Smooth muscle cell (in vitro differentiated cells): ENCODE results near the gene COG5. TPM values are rescaled to one million over a fixed set of nuclear protein-coding genes. Genes with fewer than 3 reads are reported as not detected.

Experiments
- DNase-seq: peaks from one replicate; lab custom pipeline; 2025; ENCODE audit not compliant: unreplicated experiment; lab: John Stamatoyannopoulos, UW
- H2AFZ ChIP-seq: fragments of 200-600 bp; sonication (generic); 2 replicates; pipeline ENCODE4 v1.6.0; 2016; ENCODE audit warnings: antibody characterized with exemption, low read depth, mild to moderate bottlenecking
- H3F3A ChIP-seq: fragments of 200-600 bp; sonication (generic); 2 replicates; pipeline ENCODE4 v1.6.0; 2017; ENCODE audit warnings: antibody characterized with exemption, low read depth
- H3K27ac ChIP-seq: fragments of 200-600 bp; sonication (generic); 2 replicates; pipeline ENCODE4 v1.5.1; 2016; ENCODE audit warnings: low read depth, mild to moderate bottlenecking
- H3K27me3 ChIP-seq: fragments of 200-600 bp; sonication (generic); 2 replicates; pipeline ENCODE4 v1.6.1; 2016; ENCODE audit warnings: low read depth, mild to moderate bottlenecking
- H3K36me3 ChIP-seq: fragments of 200-600 bp; sonication (generic); 2 replicates; pipeline ENCODE4 v1.5.1; 2016; ENCODE audit warnings: low read depth
- H3K4me1 ChIP-seq: fragments of 200-600 bp; sonication (generic); 2 replicates; pipeline ENCODE4 v1.5.1; 2016; ENCODE audit warnings: low read depth
- H3K4me2 ChIP-seq: fragments of 200-600 bp; sonication (generic); 2 replicates; pipeline ENCODE4 v1.6.0; 2016; ENCODE audit warnings: mild to moderate bottlenecking
- H3K4me3 ChIP-seq: fragments of 200-600 bp; sonication (generic); 2 replicates; pipeline ENCODE4 v1.5.1; 2016; ENCODE audit warnings: mild to moderate bottlenecking
- H3K79me2 ChIP-seq: fragments of 200-600 bp; sonication (generic); 2 replicates; pipeline ENCODE4 v1.6.0; 2016; ENCODE audit warnings: low read depth, mild to moderate bottlenecking
- H3K9ac ChIP-seq: fragments of 200-600 bp; sonication (generic); 2 replicates; pipeline ENCODE4 v1.6.0; 2016; ENCODE audit warnings: low read depth
- H3K9me3 ChIP-seq: fragments of 200-600 bp; sonication (generic); replicated peaks from 2 replicates; pipeline ENCODE4 v1.5.1; 2016; ENCODE audit warnings: low read depth
- H4K20me1 ChIP-seq: fragments of 200-600 bp; sonication (generic); 2 replicates; pipeline ENCODE4 v1.6.0; 2016; ENCODE audit warnings: low read depth
- WGBS: methylation state at CpG from one replicate; pipeline ENCODE4 v1.1.7; 2016; ENCODE audit warnings: low lambda C conversion rate; 5-methylcytosine and 5-hydroxymethylcytosine counted together
- polyA plus RNA-seq: library from polyadenylated mRNA; unstranded; fragments of >200 nt; fragmentation: Nextera tagmentation; extraction: Ambion mirVana; gene quantifications from 2 replicates; pipeline ENCODE4 v1.2.1, GENCODE V29; 2016
- total RNA-seq: library from RNA; depleted of rRNA; stranded (reverse); fragments of >200 nt; gene quantifications from 2 replicates; pipeline ENCODE4 v1.2.3, GENCODE V29; 2014
- TF ChIP-seq, protein P1 (sequence below): fragments of 200-600 bp; sonication (generic); IDR thresholded peaks from 2 replicates; pipeline ENCODE4 v1.5.1; 2017; ENCODE audit warnings: borderline replicate concordance, mild to moderate bottlenecking, antibody characterized with exemption; ENCODE audit not compliant: insufficient read depth, poor library complexity, severe bottlenecking

Gene COG5
- total and polyA plus RNA-seq, 2 experiments from 2014 or later = 24.3 to 44.3 TPM

DNA sequence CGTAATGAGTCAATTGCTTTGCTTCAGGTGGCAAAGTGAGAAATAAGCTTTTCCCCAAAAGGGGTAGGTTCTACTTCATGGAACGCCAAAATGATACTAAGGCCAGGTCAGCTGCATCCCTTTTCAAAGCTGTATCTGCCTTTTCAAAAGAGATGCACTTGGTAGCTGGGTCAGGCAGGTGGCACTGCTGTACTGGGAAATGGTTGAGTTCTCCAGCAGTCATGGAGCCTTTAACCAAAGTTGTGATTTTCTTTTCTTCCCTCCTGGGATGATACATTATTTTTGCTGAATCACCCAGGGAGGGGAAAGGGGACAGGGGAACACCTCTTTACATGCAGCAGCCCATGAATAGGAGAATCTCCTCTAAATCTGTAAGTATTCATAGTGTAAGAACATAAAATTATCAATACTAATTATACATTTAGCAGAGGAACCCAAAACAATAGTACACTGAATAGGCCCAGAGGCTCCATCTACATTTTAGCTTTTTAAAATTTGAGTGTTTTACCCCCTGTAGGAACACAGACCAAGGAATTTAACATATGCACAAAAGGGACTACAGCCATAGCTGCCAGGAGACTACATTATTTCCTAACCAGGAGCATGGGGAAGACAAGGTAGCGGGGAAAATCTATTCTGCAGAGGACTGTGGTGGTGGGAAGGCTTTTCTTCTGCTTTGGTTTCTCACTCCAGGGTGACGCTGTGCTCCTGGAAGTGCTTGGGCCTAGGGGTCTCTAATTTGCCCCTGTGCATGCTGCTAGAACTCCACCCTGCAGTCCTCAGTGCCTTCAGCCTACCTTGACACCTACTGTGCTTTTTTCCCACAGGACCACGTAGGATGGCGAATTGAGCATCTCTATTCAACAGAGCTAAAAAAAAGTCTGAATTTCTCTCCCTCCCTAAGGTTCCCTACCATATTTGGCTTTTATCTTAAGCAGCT is 100.3 kb downstream of the COG5 start:
- Histone ChIP-seq H4K20me1 (peaks cover 53% of the 10 kb centered on the region), H3K9ac (no peak overlapping the region), H3K4me2 (no peak overlapping the region), H3K27ac (no peak overlapping the region), H3F3A (no peaks in the 10 kb centered on the region), H3K9me3 (no peaks in the 10 kb centered on the region), H3K36me3 (no peaks in the 10 kb centered on the region), H2AFZ (no peak overlapping the region), H3K4me1 (no peaks in the 10 kb centered on the region), H3K79me2 (no peaks in the 10 kb centered on the region), H3K4me3 (no peak overlapping the region), H3K27me3 (no peaks in the 10 kb centered on the region)
- no peak for DNase-seq
- WGBS = 74% methylated on average over 6 of the region's 6 CpGs
- TF ChIP-seq, protein P1, sequence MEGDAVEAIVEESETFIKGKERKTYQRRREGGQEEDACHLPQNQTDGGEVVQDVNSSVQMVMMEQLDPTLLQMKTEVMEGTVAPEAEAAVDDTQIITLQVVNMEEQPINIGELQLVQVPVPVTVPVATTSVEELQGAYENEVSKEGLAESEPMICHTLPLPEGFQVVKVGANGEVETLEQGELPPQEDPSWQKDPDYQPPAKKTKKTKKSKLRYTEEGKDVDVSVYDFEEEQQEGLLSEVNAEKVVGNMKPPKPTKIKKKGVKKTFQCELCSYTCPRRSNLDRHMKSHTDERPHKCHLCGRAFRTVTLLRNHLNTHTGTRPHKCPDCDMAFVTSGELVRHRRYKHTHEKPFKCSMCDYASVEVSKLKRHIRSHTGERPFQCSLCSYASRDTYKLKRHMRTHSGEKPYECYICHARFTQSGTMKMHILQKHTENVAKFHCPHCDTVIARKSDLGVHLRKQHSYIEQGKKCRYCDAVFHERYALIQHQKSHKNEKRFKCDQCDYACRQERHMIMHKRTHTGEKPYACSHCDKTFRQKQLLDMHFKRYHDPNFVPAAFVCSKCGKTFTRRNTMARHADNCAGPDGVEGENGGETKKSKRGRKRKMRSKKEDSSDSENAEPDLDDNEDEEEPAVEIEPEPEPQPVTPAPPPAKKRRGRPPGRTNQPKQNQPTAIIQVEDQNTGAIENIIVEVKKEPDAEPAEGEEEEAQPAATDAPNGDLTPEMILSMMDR = peak; percentile 53

- Histone ChIP-seq H3K36me3 (peaks cover 9% of the 10 kb centered on the region), H4K20me1 (peaks cover 50% of the 10 kb centered on the region)
- 94% methylated on average over 2 of the region's 2 CpGs for WGBS
Observed at GRCh38 chr7:107461938-107462533, 101.7 kb downstream of the COG5 start.

GRCh38 chr7:107453388-107453787 is 110.3 kb downstream of the COG5 start:
- Histone ChIP-seq H3K9me3 (no peaks in the 10 kb centered on the region), H3K36me3 (peaks cover 9% of the 10 kb centered on the region), H3F3A (no peaks in the 10 kb centered on the region), H2AFZ (no peak overlapping the region), H3K4me2 (no peak overlapping the region), H3K27ac (no peak overlapping the region), H3K4me1 (no peaks in the 10 kb centered on the region), H4K20me1 (peaks cover 12% of the 10 kb centered on the region), H3K9ac (no peak overlapping the region), H3K79me2 (no peaks in the 10 kb centered on the region), H3K27me3 (no peaks in the 10 kb centered on the region), H3K4me3 (no peak overlapping the region)
- no peak for DNase-seq
- WGBS = 73% methylated on average over 1 of the region's 1 CpG
- TF ChIP-seq, protein P1 = no peak

More at GRCh38 chr7:107461938-107462533, 101.7 kb downstream of the COG5 start:
- H3K27ac ChIP-seq = no peak overlapping the region
- no peaks in the 10 kb centered on the region for H3F3A ChIP-seq
- no peaks in the 10 kb centered on the region for H3K9me3 ChIP-seq
- TF ChIP-seq, protein P1 = no peak
- DNase-seq = no peak
- no peaks in the 10 kb centered on the region for H3K4me1 ChIP-seq
- H2AFZ ChIP-seq = no peak overlapping the region
- H3K4me2 ChIP-seq = no peak overlapping the region
- H3K4me3 ChIP-seq = no peak overlapping the region
- no peaks in the 10 kb centered on the region for H3K79me2 ChIP-seq
- no peaks in the 10 kb centered on the region for H3K27me3 ChIP-seq
- no peak overlapping the region for H3K9ac ChIP-seq
